Renal cortical epithelial cell (primary cell): ENCODE results near the gene CLDN8. TPM values are rescaled to one million over a fixed set of nuclear protein-coding genes. Genes with fewer than 3 reads are reported as not detected.

Experiments
- DNase-seq: peaks from one replicate; pipeline ENCODE4 v3.0.0-alpha.2; 2011; ENCODE audit warnings: low read depth
- total RNA-seq: library from RNA; depleted of rRNA; stranded (reverse); fragments of >200 nt; gene quantifications from 2 replicates; pipeline ENCODE4 v1.2.3, GENCODE V29; 2014

The CLDN8 gene
- total RNA-seq, 1 donor from 2014 or later: not detected

GRCh38 chr21:30206551-30207251, 9.2 kb downstream of the CLDN8 start:
- no peak for DNase-seq

DNA sequence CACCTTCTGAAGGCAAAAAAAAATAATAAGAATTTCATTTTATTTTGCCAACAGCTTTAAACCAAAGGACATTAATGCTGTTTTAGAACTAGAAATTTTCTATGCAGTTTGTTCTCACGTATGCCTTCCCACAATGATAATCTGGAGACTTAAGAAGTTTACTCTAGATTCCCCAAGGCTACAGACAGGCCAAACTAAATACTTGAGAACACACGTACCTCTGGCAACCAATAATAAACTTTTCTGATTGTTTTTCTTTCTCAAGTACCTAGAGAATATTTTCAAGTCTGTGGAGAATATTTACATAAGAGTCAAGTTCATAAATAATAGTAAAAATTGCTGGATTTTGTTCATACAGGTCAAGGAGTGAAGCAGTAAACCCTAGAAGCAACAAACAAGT, 15.9 kb downstream of the CLDN8 start:
- no peak for DNase-seq

DNA sequence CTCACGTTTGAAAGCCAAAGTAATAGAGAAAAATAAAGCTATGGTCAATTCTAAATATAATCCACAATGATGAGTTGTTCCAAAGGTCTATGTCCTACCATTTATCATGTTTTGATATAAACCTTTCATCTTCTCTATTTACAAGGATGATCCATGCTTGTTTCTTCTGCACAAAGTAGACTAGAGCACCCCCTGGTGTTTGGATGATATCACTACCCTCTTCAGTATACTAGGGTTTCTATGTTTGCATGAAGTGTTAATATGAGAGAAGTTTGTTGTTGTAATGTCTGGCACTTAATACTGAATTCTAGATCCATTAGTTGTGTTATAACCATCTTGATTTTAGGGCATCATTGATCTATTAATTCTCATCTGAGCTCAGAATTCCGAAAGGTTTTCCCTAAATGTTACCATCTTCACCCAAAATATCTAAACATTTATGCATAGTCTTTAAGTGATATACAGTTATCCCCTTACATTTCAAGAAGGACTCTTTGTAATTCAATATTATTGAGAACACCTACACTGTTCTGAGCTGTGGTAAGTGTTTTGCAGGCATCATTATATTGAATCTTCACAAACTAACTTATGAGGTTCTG, 21.1 kb downstream of the CLDN8 start:
- DNase-seq: peak; percentile 44

- no peak for DNase-seq
Measured at GRCh38 chr21:30193201-30193600, 22.7 kb downstream of the CLDN8 start.

DNA sequence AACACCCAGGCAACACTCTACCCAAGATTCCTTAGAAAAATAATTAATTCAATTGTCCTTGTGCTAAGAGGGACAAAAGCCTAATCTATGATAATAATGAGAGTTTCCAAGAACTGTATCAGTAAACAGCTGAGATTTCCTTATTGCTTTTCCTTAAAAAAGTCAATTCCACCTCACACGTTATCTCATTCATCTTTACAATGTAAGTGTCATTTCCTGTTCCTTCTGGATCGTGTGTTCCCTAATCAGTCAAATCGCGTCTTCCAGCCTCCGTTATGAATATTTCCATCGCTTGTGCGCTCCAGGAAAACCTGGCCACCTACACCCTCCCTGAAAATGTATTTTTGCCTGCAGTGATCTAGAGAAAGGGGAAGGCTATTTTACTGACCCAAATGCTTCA, 25.3 kb downstream of the CLDN8 start:
- DNase-seq: no peak

- no peak for DNase-seq
Measured at GRCh38 chr21:30189773-30190172, 26.1 kb downstream of the CLDN8 start.

DNA sequence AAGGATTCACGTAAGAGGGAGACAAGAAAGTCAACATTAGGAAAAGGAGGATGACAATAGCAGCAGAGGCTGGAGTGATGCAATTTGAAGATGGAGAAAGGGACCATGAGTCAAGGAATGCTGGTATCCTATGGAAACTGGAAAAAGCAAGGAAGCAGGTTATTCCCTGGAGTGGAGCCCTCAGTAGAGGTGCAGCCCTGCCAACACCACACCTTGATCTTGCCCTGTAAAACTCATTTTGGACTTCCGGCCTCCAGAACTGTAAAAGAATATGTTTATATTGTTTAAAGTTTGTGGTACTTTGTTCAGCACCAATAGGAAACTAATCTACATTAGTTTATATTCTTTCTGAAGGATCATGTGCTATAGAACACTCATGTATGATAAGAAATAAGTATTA, 29.7 kb downstream of the CLDN8 start:
- DNase-seq: no peak

GRCh38 chr21:30168086-30168485, 47.8 kb downstream of the CLDN8 start:
- DNase-seq: no peak

DNA sequence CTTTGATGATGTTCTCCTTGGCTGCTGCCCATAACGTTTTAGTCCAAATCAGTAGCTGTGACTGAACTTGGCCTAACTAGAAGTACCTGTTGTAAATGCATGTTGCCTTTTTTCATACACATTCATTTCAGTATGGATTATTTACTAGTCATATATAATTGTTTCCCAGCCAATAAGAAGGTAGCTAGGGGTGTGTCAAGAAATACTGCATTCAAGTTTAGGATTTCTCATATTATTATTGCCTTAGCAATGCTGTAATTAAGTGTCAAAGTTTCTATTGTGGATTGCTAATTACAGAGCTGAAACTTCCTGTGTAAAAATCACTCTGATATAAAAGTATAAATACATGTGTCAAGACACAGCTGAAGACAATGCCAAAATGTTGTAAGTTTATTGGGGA, 49.2 kb downstream of the CLDN8 start, which contains the start of gene CLDN17:
CLDN17 (minus strand) TSS at position 101 of the 400 bp plus-strand sequence. CDS start 188 bp downstream, outside the sequence.
- no peak for DNase-seq

DNA sequence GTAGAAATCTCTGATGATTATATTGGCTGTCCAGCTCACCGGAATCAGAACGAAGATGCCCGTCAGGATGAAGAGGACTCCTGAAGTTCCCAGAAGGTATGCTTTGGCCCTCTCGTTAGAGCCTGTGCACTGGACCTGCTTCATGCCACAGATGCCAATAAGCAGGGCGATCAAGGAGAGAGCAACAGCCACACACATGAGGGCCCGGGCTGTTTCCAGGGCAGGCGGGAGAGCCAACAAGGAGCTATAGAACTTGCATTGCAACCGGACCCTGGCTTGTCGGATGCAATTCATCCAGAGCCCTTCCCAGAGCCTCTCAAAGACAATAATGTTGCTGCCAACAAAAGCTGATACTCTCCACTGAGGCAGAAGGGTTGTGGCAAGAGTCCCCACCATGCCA, 49.7 kb downstream of the CLDN8 start:
- no peak for DNase-seq

DNA sequence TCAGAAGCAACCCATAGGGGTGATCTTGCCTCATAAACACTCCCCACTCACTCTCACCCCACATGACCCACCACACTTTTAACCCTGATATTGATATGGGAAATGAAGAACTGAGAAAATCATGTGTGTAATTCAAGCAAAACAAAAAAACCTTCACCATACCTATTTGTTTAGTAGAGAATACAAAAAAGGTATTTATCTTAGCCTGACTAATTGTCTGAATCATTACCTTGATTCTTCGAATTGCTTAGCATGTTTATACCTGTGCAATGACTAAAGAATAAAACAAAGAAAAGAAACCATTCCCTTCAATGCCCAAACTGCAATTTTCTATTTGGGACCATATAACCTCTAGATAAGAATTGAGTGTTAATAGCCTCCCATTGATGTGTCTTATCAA, 51.1 kb downstream of the CLDN8 start:
- peak; percentile 1 for DNase-seq

Other genes starting within 250 kb of the CLDN8 start
- not detected in 2 replicates for gene CLDN17, start 49.3 kb downstream of the CLDN8 start, total RNA-seq
- not detected in 2 replicates for gene KRTAP24-1, start 66.9 kb upstream of the CLDN8 start, total RNA-seq
- not detected in 2 replicates for gene KRTAP25-1, start 73.4 kb upstream of the CLDN8 start, total RNA-seq
- gene KRTAP26-1, start 104.2 kb upstream of the CLDN8 start, total RNA-seq: not detected in 2 replicates
- not detected in 2 replicates for gene KRTAP27-1, start 121.6 kb upstream of the CLDN8 start, total RNA-seq
- not detected in 2 replicates for gene KRTAP23-1, start 132.5 kb upstream of the CLDN8 start, total RNA-seq
- not detected in 2 replicates for gene KRTAP13-2, start 156.2 kb upstream of the CLDN8 start, total RNA-seq
- gene KRTAP13-1, start 179.9 kb upstream of the CLDN8 start, total RNA-seq: not detected in 2 replicates
- gene KRTAP13-3, start 209.8 kb upstream of the CLDN8 start, total RNA-seq: not detected in 2 replicates
- gene KRTAP13-4, start 214.1 kb upstream of the CLDN8 start, total RNA-seq: not detected in 2 replicates
- gene KRTAP15-1, start 224.2 kb upstream of the CLDN8 start, total RNA-seq: not detected in 2 replicates